HG03520 (cell line): ENCODE data around the gene CSRP1.
"Not testable (repeated sequence)": the region's sequence is repeated elsewhere in the genome, so short reads cannot be mapped to it uniquely, and the experiment has no call there.

ENCODE experiments used
- ATAC-seq: cut with Tn5 transposase; IDR thresholded peaks from one replicate; pipeline ENCODE4 v1.9.1; 2021; ENCODE audit warnings: mild to moderate bottlenecking, moderate library complexity; ENCODE audit not compliant: unreplicated experiment

CSRP1 gene

DNA sequence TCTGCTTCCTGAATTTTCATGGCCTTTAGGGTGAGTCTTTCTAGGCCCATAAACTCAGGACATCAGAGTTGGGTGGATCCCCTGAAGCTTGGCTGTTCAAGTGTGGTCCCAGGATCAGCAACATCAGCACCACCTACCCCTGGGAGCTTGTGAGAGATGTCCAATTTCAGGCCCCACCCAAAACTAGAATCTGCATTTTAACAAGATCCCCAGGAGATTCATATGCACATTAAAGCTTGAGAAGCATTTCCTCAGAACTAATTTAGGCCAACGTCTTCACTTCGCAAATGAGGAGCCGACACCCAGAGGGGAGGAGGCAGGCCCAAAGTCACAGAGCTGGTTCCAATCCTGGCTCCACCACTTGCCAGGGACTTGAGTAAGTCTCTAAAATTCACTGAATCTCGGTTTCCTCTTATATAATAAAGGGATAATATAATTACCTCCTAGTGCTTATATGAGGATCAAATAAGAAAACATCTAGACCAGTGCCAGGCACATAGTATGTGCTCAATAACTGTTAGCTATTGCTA lies 27.7 kb downstream of the CSRP1 start:
- ATAC-seq: no peak

DNA sequence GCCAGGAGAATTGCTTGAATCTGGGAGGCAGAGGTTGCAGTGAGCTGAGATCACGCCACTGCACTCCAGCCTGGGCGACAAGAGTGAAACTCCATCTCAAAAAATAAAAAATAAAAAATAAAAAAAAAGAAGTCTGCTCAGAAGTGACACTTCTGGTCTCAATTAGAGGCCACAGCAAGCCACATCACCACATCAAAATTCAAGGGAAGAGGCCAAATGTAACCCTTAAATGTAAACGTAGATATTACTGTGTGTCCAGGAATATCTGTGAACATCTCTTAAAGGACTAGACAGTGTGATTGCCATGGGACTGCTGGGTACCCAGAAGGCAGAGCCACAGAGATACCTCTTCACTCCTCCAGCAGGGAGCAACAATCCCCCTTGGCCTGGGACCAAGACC lies 28.3 kb downstream of the CSRP1 start:
- ATAC-seq: not testable (repeated sequence)

DNA sequence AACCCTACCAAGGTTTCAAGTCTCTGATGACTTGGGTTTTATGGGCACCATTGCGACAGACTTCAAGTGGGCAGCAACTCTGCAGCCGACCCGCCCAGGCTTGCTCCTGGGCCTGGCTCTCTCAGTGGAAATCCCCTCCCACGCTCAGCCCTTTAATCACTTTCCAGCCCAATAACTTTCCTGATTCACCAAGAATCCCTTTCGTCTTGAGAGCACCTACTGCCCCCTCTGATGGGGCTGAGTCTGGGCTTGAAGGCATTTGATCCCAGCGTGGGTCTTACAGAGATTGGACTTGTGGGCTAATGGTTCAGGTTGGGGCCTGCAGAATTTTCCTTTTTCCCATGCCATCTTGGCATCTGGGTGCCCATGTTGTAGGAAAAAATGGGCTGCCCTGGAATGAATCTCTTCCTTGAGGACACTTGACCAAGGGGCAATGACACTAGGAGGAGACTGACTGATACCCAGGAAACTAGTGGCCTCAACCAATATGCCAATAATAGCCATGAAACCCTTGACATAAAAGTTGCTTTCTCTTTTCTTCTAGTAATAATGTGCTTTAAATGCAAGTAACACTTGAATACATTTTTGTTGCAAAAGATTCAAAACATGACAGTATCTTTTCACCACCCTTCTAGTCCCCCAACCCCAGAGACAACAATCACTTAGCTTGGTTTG lies 30.1 kb downstream of the CSRP1 start:
- ATAC-seq: no peak

DNA sequence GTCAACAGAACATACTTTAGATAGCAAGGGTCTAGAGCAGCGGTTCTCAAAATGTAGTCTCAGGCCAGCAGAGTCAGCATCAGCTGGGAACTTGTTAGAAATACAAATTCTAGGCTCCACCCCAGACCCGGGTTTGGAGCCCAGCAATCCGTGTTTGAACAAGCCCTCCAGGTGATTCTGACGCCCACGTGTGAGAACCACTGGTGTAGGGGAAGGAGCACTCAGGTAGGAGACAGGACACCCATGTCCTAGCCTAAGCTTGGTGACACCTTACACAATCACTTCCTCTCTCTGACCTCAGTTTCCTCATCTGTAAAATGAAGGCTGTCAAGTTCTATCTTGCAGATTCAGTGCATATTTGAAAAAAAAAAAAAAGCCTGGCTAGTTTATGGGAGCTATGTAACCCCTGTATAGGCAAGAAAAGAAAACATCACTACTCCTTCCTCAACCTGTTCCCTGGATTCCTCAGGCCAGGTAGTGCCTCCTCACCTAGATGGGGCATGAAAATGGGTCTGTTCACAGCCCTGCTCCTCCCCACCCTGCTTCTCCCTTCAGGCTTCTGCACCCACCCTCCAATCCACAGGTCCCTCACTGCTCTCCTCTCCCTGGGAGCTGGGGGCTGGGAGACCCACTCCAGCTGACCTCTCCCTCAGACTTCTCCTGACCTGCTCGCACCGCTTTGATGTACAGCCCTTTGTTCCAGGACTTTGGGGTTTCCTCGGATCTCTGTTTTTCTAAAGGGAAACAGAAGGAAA lies 30.8 kb downstream of the CSRP1 start:
- ATAC-seq: no peak

DNA sequence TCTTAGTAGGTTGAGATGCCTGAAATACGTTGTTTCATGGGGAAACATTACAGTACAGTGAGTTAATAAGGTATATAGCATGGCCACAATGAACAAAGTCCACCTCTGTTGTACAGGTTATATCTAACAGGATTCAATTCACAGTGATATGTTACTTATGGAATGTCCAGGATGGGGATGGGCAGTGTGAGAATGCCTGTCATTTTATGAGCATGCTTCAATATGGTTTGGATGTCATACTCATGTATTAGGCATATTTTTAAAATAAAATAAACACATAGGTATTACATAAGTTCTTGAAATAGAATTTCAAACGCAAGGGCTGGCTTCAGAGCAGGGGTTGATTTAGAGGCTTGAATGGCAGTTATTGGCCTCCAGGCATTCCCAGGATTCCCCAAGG lies 31.8 kb downstream of the CSRP1 start:
- no peak for ATAC-seq

DNA sequence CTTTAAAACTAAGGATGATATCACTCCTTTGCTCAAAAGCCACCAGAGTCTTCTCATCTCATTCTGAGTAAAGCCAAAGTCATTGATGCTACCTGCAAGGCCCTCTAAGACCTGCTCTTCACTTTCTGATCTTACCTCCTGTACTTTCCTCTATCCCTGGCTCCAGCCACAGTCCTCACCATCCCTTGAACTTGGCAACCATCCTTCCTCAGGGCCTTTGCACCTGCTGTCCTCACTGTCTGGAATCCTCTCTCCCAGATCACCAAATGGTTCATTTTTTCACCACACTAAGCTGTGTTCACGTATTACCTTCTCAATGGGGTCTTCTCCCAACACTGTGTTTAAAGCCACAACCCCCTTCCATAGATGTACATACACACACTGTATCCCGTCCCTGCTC lies 33.6 kb downstream of the CSRP1 start:
- no peak for ATAC-seq

DNA sequence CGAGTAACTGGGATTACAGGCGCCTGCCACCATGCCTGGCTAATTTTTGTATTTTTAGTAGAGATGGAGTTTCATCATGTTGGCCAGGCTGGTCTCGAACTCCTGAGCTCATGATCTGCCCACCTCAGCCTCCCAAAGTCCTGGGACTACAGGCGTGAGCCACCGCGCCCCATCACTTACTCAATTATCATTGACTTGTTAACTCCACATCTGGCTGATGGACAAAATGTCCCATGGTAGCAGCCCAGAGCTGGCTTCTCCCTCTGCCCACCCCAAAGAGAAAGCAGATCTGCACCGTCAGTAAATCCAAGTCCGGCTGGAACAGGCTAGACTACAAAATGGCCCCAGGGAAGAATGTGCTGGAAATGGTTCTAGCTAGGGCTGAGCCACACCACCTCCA lies 34.6 kb downstream of the CSRP1 start:
- not testable (repeated sequence) for ATAC-seq

DNA sequence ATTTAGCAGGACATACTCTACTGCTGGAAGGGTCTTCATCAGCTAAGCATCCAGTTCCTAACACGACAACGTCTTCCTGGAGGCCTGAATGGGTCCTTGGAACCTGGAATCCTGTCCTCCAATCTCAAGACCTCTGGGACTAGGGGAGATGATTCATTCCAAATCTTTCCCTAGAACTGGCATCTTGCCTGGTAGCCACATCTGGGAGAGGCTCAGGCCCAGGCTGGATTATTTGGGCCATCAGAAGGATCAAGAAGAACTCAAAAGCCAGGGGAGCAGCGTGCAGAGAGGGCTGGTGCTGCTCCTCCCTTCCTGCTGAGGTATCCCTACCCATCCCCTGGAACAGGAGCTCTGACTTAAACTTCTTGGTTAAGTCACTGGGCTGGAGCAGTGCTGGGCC lies 35.2 kb downstream of the CSRP1 start:
- ATAC-seq: no peak

DNA sequence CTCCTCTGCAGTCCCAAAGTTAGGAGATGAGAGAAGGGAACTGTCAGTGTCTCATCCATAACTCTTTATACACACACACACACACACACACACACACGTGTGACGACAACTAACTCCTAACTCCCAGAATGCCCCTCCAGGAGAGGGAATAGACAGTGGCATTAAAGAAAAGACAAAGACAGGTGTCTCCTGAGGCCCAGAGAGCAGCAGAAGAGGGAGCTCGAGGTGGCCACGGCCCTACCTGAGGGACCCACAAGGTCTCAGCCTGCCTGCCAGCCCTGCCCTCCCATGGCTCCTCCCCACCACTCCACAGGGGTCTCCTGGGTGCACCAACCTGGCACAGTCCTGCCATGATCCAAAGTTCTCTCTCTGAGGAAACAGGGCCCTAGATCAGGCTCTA lies 36.3 kb downstream of the CSRP1 start:
- ATAC-seq: no peak

DNA sequence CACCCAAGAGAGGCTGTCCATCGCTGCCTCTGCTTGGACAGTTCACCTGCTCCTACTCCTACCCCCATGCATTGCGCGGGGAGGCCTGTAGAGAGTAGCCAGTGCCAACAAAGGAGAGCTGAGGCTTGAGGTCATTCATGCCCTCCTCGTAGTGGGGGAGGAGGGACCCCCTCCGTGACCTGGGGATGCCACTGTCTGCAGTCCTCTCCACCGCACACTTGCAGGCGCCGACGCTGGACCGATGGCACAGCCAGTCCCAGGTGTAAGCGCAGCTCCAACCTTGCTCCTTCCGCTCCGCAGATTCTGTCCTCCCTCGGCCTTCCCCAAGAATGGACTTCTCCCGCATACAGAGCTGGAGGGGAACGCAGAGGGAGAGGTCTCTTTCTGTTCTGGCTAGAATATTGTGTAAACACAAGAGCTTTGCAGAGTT lies 37.3 kb downstream of the CSRP1 start:
- no peak for ATAC-seq

DNA sequence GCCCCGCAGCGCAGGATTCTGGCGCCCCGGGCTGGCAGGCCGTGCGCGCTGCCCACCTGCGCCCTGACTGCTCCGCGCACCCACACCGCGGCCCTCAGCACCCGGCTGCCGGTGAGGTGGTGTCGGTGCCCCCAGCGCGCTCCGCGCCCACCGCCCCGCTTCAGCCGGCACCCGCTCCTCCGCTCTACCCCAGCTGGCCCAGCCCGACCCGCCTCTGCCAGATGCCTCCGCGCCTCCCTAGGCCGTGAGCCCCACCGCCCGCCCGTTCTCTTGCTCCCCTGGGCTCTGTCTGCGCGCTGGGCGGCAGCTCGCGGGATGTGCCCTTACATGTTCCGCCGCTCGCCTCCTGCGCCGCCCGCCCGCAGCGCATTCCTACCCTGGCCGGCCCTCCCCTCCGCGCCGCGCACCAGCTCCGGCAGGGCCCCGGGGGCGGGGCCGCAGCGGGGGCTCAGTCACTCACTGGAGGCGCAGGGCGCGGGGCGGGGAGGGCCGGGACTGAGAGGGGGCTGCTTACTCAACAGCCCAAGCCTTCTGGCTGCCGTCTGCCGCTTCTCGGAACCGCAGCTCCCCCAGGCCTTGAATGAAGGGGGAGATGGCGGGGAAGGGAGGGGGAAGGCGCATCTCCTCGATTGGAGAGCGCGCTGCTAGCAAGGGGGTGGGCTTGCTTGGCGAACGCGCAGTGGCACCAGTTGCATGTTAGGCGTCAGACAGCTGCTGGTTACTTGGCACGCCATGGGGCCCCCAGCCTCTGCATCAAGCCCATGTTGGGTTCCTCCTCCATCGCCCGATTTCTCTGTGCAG lies 37.9 kb downstream of the CSRP1 start, which contains the start of gene PHLDA3:
Gene PHLDA3 (minus strand): TSS at position 345 of the 801 bp plus-strand sequence. CDS start 402 bp downstream, outside the sequence.
- ATAC-seq: peak; percentile 68

DNA sequence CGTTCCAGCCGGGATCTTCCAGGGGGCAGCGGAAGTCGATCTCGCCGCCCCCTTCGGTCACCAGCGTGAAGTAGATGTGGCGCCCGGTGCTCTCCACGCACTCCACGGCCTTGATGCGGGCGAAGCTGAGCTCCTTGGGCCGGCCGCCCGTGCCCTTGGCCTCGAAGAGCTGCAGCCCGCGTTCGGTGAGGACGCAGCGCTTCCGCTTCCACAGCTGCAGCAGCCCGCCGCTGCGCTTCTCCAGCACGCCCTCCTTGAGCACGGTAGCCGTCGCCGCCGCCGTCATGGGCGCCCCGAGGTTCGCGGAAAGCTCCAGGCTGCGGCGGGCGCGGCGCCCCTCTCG lies 38.5 kb downstream of the CSRP1 start:
- peak; percentile 31 for ATAC-seq

DNA sequence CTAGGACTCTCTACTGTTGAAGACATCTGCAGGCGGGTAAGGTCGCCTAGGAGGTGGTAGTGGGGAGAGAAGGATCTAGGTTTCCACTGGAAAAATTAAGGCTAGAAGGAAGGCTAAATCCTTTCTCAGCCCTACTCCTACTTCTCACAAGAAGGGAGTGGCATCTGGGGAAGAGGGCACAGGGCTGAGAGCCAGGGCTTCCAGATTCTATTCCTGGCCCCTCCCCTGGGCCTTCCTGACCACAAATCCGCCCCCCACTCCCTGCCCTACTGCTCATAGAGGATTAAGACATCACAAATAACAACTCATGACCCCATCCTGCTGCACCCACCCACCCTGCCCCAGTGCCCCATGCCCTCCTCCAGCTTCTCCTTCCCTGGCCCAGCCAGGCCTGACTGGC lies 40.4 kb downstream of the CSRP1 start:
- no peak for ATAC-seq

DNA sequence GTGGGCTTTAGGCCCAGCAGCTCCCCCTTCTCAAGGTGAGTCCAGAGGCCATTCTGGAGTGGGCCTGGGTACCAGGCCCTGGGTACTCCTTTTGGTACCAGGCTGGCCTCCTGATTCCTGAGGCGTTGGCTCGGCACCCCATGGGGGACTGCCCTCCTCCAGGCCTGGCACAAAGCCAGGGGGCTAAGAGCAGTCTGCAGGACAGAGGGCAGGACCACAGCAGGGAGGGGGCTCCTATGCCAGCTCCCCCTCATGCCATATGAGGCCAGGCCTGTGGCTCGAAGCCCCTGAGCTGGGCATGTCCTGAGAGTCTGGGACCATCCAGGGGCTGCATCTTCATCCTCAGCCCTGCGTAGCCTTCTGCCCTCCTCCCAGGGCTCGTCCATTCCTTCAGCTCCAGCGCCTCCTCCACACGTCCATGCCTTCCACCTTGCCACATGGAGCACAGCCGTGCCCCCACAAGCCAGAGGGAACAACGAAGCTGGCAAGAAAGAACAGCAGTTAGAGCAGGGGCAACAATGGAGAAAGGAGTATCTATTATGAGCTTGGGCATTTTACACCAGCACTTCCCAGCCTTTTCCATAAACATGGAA lies 41.1 kb downstream of the CSRP1 start:
- no peak for ATAC-seq

DNA sequence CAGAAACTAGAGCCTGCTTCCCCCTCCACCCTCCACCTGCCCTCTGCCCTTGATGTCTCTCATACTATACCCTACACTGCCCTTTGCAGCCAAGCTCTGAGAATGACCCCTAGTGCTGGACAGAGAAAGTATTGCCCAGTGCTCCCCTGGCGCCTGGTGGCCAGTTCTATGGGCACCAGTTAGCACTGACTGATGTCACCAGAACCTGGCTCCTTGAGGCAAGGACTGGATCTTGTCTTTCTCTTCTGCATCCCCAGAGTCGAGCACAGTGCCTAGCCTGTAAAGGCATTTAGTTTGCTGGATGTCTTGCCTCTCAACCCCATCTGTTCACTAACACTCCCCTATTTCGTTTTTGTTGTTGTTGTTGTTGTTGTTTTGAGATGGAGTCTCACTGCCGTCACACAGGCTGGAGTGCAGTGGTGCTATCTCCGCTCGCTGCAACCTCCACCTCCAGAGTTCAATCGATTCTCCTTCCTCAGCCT lies 43.8 kb downstream of the CSRP1 start:
- ATAC-seq: no peak

DNA sequence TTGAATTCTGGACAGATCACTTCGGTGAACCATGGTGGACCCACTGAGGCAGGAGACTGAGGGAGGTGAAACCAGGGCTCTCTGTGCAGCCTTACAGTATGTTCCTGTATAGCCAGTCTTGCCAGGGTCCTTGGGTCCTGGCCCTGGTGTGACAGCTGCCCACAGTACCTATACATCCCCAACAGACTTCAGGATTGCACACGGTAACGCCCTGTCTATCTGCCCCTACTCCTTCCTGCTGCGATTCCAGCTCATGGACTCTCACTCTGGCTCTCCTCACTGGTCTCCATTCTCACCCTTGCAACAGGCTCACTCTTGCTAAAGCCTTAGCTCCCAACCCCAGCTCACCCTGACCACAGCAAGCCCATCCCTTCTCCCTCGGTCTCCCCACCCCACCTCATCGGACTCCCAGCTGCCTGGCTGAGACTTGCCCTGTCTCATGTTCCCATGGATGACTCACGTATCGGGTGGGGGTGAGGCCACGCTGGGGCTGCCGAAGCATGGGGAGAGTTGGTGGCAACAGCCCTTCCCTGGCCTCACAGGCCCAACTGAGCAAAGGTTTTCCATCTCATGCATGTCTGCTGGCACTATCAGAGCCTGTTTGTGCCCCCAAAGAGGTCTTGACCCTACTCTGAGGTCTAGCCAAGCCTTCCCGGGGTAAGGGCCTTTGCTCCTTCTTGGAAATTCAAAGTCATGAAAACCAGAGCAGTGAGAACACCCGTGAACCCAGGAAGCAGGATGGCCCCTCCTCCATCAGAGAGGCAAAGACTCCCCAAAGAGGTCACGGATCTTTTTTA lies 45.1 kb downstream of the CSRP1 start:
- no peak for ATAC-seq

DNA sequence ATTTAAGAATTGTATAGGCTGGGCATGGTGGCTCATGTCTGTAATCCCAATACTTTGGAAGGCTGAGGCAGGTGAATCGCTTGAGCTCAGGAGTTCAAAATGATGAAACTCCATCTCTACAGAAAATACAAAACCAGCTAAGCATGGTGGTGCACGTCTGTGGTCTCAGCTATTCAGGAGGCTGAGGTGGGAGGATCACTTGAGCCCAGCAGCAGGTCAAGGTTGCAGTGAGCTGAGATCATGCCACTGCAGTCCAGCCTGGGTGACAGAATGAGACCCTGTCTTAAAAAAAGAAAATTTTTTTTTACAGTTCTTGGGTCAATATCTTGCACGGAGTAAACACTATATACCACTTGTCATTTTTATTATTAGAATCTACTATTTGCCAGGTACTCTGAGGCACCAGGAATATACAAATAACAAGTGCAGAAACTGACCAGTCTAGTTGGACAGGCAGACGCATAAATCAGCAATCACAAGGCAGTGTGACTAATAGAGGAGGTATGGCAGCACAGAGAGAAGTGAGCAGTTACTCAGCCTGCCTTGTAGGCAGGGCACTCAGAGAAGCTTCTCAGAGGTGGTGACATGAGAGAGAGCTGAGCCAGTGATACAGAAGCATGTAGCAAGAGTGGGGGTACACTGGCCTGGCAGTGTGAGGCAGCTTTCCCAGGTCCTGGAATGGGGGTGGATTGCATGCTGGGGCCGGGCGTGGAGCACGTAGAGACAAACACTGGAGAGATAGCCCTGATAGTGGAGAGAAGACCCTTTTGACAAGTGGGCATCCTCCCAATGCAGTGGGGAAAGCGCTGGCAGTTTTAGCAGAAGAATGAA lies 45.9 kb downstream of the CSRP1 start:
- ATAC-seq: no peak

DNA sequence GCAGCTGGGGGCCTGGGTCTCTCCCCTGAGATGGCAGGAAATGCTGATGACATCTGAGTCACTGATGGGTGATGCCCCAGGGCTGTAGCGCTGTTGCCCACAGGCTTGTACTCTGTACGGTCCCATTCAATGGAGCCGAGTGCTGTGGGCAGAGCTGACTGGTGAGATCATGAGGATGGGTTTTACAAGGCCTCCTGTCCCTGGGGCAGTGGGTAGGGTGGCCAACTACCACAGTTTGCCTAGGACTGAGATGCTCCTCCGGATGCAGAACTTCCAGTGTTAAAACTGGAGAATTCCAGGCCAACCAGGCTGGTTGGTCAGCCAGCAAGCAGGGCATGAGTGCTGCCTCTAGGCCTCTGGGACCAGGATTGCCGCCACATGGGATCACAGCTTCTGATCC lies 47.1 kb downstream of the CSRP1 start:
- ATAC-seq: no peak

DNA sequence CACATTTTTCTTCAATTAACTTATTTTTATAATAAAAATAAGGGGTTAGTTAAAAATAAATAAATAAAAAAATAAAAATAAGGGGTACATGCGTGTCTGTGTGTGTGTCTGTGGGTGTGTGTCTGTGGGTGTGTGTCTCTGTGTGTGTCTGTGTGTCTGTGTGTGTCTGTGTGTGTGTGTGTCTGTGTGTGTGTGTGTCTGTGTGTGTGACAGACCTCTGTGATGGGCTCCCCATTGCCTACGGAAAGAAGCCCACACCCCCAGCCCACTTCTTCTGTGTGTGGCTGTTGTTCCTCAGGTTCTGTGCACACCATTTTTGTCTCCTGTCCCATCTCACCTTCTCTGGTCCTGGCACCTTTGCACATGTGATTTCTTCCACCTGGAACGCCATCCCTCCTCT lies 47.9 kb downstream of the CSRP1 start:
- no peak for ATAC-seq
